GM18519 (cell line): ENCODE measurements around the gene COL5A1.

Experiments
- ATAC-seq: cut with Tn5 transposase; IDR thresholded peaks from one replicate; pipeline ENCODE4 v1.9.1; 2021; ENCODE audit warnings: mild to moderate bottlenecking, moderate library complexity; ENCODE audit not compliant: unreplicated experiment, low FRiP score

The COL5A1 gene

GRCh38 chr9:134606951-134607731 is 34.5 kb upstream of the COL5A1 start:
- no peak for ATAC-seq

- ATAC-seq: no peak
Observed at GRCh38 chr9:134607971-134608370, 33.6 kb upstream of the COL5A1 start.

- no peak for ATAC-seq
Observed at GRCh38 chr9:134611046-134611445, 30.6 kb upstream of the COL5A1 start.

GRCh38 chr9:134612309-134612708 is 29.3 kb upstream of the COL5A1 start:
- ATAC-seq: no peak

- no peak for ATAC-seq
Observed at GRCh38 chr9:134612715-134613114, 28.9 kb upstream of the COL5A1 start.

DNA sequence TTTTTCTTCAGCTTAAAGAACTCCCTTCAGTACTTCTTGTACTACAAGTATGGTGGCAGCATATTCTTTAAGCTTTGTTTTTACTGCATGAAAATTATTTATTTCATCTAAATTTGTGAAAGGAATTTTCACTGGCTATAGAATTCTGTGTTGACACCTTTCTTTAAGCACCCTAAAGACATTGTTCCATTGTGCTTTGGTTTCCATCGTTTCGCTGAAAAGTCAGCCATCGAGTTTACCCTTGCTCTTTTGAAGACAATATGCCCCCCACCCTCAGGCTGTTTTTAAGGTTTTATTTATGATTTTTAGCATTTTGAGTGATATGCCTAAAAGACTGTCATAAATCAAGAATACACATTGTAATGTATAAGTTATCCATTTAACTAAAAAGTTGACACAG is 27.3 kb upstream of the COL5A1 start:
- no peak for ATAC-seq

DNA sequence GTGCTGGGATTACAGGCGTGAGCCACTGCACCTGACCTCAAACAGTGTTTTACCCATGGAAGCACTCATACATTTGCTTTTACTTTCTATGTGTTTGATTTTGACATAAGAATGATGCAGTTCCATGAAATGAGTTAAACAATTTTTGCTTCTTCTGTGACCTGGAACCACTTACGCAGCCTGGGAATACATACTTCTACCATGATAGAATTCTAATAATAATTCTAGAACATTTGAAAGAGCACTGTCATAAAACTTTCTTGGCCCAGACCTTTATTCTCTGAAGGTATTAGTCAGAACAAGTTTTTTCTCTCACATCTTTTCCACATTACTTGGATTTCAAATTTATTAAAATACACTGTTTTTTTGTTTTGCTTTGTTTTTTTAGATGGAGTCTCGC is 25.3 kb upstream of the COL5A1 start:
- ATAC-seq: no peak

DNA sequence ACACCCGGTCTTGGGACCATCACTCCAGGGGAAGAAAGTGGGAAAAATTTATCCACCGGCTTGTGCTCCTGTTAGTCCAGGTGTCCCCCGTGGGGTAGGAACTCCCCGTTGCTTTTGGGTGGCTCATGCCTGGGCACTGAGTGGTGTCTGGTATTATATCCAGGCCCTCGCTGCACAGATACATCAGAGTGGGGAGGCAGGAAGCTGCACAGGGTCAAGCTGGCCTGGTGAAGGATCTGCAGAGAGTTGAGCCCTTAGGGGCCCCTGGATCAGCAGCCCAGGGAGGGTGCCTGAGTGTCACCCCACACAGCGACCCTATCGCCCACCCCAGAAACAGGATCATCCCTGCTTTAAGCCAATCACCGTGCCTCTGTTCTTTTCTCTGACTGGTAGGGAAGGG is 24.4 kb upstream of the COL5A1 start:
- ATAC-seq: no peak

- ATAC-seq: no peak
Observed at GRCh38 chr9:134617836-134618162, 23.8 kb upstream of the COL5A1 start.

GRCh38 chr9:134618163-134618832 is 23.3 kb upstream of the COL5A1 start:
- no peak for ATAC-seq

- ATAC-seq: no peak
Observed at GRCh38 chr9:134618833-134619447, 22.7 kb upstream of the COL5A1 start.

DNA sequence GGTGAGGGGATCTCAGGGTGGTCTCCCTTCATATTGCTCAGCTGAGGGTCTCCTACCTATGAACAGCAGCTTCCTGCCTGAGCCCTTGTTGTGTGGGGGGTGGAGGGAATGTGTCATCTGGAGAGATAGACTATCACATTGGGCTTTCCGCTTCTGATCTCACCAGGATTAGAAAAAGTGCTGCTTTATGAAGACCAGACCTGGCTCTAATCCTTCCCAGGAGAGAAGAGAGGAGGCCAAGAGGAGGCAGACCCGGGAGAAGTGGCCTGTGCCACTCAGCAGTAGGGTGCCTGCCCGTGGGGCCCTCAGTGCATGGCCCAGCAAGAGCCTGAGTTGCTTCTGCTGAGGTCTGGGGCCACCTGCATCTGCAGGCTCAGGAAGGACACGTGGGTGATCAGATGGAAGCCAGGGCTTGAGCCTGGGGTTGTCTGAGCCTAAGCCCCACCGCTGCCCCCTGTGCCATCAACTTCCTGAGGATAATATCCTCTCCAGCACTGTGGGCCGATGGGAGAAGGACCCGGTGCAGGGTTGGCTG is 22.1 kb upstream of the COL5A1 start:
- no peak for ATAC-seq

- ATAC-seq: no peak
Observed at GRCh38 chr9:134619983-134620661, 21.5 kb upstream of the COL5A1 start.

DNA sequence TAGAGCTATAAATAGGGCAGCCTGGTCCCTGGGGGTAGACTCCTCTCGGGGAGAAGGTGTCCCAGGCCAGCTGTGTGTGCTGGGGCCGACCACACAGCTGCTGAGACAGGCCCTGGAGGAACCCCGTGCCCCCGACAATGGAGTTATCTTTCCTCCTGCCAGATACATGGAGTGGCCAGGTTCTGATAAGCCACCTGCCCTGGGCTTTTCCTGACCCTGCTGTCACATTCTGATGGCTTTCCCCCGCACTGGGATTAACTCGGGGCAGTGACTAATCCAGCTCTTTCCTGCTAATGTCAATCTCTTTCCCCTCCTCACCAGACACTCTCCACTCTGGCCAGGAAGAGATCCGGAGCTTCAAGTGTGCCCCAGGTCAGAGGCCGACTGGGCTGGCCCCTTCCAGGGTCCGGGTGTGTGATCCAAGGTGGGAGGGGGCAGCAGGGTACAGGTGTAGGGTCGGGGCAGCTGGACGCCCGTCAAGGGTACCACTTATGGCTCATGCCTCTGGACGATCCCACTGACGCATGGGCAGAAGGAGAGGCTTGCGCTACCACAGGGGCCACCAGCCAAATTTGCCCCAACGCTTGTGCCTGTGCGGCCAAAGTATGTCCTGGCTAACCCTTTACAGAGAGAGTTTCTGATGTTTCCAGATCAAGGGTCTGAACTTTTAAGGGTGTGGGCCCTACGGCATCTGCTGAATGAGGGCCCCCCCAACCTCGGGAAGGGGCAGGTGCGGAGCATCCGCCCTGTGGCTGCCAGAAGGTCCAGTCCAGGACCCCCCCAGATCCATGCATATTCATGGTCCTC is 20.6 kb upstream of the COL5A1 start:
- ATAC-seq: no peak

- no peak for ATAC-seq
Observed at GRCh38 chr9:134621558-134622110, 20.0 kb upstream of the COL5A1 start.

DNA sequence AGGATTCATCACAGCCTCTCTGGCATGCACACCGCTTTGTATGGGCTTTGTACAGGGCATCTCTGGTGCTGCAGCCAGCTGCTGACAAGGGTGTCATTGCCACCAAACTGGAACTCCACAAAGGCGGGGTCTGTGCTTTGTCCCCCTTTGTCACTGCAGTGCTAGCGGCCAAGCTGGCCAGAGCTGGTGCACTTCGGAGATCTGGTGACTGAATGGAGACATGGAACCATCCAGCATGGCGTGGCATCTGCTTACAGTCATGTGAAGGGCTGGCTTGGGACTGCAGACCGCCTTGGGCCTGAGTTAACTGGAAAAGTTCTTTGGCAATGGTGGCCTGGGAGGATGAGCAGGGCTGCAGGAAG is 18.7 kb upstream of the COL5A1 start:
- no peak for ATAC-seq

- no peak for ATAC-seq
Observed at GRCh38 chr9:134623258-134624066, 18.1 kb upstream of the COL5A1 start.

- ATAC-seq: no peak
Observed at GRCh38 chr9:134624137-134624591, 17.4 kb upstream of the COL5A1 start.

DNA sequence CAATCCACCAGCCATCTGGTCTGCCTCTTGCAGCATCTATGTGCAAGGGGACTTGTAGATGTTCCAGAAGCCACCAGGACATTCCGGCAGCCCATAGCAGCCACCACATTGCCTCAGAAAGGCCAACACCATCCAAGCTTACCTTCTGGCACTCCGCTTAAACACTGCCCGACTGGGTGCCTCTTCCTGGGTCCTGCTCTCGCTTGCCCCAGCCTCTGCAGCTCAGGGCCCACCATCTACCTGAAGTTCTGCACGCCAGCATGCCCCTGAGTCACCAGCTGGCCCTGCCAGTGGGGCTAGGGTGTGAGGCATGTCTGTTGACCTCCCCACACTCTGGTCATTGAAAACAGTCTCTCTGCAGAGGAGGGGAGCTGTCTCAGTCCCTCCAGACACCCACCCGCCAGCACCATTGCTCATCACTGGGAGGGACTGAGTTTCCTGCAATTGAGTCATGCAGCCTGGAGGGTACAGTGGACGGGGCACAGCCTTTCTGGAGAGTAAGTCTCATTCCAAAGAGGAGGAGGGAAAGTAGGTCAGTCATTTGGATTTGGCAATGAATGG is 16.9 kb upstream of the COL5A1 start:
- no peak for ATAC-seq
